ENCODE data around the gene CDKAL1.

CDKAL1 gene

DNA sequence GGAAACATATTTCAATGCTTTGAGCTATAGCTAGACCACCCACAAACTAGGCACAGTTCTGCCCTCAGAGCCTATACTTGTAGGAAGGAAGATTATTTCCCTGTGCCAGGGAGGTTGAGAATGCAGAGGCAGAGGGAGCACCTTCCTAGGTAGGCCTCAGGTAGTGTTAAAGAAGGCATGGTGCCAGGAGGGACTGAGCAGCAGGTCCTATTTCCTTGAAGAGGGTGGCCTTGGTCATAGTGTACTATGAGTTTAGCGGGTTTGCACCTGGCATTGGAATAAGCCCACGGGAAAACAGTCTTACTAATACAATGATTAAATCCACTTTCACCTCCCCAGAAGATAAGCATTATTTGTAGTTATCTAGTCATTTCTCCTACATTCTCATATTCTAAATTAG, 375.4 kb downstream of the CDKAL1 start:
- H3K4me3 ChIP-seq (ENCODE audit: low read length): no peak overlapping the region
- TF ChIP-seq, protein P1, sequence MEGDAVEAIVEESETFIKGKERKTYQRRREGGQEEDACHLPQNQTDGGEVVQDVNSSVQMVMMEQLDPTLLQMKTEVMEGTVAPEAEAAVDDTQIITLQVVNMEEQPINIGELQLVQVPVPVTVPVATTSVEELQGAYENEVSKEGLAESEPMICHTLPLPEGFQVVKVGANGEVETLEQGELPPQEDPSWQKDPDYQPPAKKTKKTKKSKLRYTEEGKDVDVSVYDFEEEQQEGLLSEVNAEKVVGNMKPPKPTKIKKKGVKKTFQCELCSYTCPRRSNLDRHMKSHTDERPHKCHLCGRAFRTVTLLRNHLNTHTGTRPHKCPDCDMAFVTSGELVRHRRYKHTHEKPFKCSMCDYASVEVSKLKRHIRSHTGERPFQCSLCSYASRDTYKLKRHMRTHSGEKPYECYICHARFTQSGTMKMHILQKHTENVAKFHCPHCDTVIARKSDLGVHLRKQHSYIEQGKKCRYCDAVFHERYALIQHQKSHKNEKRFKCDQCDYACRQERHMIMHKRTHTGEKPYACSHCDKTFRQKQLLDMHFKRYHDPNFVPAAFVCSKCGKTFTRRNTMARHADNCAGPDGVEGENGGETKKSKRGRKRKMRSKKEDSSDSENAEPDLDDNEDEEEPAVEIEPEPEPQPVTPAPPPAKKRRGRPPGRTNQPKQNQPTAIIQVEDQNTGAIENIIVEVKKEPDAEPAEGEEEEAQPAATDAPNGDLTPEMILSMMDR (conservative IDR thresholded peaks at IDR 0.05; ENCODE audit: low read depth, low read length): no peak
- no peak for DNase-seq (ENCODE audit: low read depth)

DNA sequence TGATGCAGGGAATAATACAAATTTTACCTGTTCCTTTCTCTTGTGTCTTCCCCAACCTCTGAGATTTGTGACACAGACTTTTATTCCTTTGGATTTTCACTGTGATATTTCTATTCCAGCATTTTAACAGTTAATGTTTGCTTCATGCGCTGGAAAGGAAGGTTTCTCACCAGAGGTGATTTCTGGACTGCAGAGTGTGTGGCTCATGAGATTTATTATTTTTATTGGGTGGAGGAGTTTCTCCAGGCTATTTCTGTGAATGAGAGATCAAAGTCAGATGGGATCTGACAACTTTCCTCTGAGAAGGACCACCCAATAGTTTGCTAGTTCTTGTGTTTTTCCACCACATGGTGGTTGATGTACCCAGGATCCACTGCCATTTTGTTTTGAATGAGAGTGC, 377.5 kb downstream of the CDKAL1 start:
- no peak overlapping the region for H3K4me3 ChIP-seq (ENCODE audit: low read length)
- TF ChIP-seq, protein P1 (conservative IDR thresholded peaks at IDR 0.05; ENCODE audit: low read depth, low read length): no peak
- no peak for DNase-seq (ENCODE audit: low read depth)

DNA sequence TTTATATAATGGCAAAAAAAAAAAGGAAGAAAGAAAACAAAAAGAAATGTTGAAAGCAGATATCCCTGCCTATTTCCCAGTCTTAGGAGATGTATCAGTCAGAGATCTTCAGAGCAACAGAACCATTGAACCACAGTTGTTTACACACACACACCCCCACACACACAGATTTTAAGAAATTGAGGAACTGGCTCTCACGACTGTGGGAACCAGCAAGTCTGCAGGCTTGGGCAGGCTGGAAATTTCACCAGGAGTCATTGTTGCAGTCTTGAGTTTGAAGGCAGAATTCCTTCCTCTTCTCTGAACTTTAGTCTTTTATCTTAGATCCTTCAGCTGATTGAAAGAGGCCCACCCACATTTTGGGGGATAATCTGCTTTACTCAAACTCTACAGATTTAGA, 380.9 kb downstream of the CDKAL1 start:
- no peak for DNase-seq (ENCODE audit: low read depth)
- TF ChIP-seq, protein P1 (conservative IDR thresholded peaks at IDR 0.05; ENCODE audit: low read depth, low read length): no peak
- no peak overlapping the region for H3K4me3 ChIP-seq (ENCODE audit: low read length)

DNA sequence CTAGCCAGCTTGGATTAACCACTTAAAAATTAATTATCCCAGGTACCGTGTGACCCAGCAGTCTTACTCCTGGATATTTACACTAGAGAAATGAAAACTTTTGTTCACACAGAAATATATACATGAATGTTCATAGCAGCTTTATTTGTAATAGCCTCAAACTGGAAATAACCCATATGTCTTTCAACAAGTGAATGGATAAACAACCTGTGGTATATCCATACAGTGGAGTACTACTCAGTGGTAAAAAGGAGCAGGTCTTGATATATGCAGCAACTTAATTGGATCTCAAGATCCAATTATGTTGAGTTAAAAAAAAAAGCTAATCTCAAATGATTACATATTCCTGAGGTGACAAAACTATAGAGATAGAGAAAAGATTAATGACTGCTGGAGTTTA, 381.4 kb downstream of the CDKAL1 start:
- no peak overlapping the region for H3K4me3 ChIP-seq (ENCODE audit: low read length)
- no peak for DNase-seq (ENCODE audit: low read depth)
- TF ChIP-seq, protein P1 (conservative IDR thresholded peaks at IDR 0.05; ENCODE audit: low read depth, low read length): no peak

DNA sequence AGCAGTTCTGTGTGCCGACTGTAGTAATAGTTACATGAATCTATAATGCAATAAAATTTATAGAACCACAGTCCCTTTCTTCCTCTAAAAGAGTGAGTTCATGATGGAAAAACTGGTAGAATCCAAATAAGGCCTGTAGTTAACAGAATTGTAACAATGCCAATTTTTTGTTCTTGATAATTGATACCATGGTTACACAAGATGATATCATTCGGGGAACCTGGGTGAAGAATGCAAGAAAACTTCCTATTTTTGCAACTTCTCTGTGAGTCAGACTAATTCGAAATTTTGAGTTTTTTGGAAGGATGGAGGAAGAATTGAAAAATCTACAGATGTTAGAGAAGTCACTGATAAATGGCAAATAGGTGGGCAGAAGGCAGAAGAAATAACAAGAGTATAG, 381.8 kb downstream of the CDKAL1 start:
- H3K4me3 ChIP-seq (ENCODE audit: low read length): no peak overlapping the region
- DNase-seq (ENCODE audit: low read depth): no peak
- TF ChIP-seq, protein P1 (conservative IDR thresholded peaks at IDR 0.05; ENCODE audit: low read depth, low read length): no peak

DNA sequence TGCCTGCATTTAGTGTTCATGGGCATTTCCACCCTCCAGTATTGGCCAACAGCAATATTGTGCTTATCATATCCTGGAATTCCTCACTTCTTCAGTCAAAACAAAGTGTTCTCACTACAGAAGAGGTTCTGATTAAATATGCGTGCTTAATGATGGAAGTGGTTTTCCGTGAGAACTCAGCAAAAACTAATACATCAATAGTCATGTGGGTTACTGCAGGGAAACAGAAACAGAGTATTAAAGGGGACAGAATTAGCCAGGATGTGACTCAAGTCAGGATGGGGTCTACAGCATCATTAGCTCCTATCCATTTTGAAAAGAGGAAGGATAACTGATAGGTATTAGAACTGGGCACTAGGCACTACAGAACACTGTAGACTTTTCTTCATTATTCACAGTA, 384.6 kb downstream of the CDKAL1 start:
- TF ChIP-seq, protein P1 (conservative IDR thresholded peaks at IDR 0.05; ENCODE audit: low read depth, low read length): no peak
- no peak for DNase-seq (ENCODE audit: low read depth)
- no peak overlapping the region for H3K4me3 ChIP-seq (ENCODE audit: low read length)

DNA sequence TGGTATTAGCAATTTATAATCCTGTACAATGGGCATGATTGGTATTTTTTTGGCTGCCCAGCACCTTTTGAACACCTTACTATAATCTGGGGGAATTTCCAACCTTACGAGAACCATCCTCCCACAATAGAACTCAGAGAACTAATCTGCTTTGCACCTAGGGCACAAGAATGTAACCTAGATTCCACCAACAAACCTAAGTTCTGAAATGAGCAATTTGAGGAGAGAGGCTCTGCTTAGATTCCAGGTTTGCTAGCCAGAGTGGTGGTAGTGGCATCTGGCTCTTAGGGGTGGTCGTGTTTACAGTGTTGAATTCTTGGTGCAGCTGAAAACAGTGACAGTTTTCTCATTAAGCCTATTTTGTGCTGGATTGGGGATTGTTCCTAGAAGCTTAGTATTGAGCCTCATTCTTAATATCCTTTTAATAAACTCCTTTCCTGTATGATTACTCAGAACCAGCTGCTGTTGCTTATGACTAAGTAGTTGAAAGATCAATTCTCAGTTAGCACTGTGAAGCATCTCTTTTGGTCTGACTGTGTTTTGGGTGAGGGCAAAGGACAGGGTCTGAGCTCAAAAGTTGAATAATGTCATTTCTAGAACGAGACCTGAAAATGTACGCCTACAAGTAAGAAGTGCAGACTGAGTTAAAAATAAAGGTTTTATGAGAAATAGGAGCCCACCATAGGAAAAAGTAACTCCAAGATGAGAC, 385.6 kb downstream of the CDKAL1 start:
- no peak for DNase-seq (ENCODE audit: low read depth)
- TF ChIP-seq, protein P1 (conservative IDR thresholded peaks at IDR 0.05; ENCODE audit: low read depth, low read length): no peak
- no peak overlapping the region for H3K4me3 ChIP-seq (ENCODE audit: low read length)
